HG03039 (cell line): ENCODE data around the gene HLA-DRA.
"Not testable (repeated sequence)": the region's sequence is repeated elsewhere in the genome, so short reads cannot be mapped to it uniquely, and the experiment has no call there.

ENCODE experiments used
- ATAC-seq: cut with Tn5 transposase; IDR thresholded peaks from one replicate; pipeline ENCODE4 v1.9.1; 2021; ENCODE audit warnings: mild to moderate bottlenecking, moderate library complexity; ENCODE audit not compliant: unreplicated experiment

Gene HLA-DRA

DNA sequence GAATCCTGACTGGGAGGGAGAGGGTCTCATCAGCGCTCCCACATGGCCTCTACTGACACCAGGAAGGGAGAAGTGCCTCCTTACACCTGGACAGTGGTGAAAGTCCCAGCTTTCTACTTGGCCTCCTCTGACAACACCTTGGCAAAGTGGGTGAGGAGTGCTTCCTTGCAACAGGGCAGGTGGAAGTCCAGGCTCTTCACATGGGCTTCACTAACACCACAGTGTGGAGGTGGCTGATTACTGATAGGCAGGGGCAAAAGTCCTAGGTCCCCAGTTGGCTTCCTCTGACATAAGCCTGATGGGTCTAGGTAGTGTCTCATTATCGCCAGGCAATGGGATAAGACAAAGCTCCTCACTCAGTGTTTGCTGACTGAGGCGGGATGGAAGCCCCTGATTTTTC, 9.5 kb upstream of the HLA-DRA start:
- ATAC-seq: no peak

GRCh38 chr6:32431142-32431541, 8.5 kb upstream of the HLA-DRA start:
- ATAC-seq: no peak

DNA sequence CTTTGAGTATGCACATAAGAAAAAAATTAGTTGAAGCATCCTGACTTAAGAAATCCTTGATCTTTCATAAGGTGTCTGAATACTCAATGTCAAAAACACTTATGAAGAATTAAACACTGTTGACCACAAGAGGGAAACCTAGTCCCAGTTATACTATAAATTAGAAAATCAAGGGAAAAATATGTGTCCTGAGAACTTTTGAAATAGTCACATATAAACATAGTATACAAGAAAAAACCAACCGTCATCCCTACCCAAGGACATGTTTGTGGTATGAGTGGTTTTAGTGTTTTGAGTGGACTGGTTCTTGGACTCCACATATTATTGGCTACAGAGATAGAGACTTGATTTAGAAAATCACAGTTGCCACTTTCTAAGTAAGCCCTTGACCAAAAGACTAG, 7.6 kb upstream of the HLA-DRA start:
- ATAC-seq: no peak

GRCh38 chr6:32433950-32434349, 5.7 kb upstream of the HLA-DRA start:
- ATAC-seq: not testable (repeated sequence)

DNA sequence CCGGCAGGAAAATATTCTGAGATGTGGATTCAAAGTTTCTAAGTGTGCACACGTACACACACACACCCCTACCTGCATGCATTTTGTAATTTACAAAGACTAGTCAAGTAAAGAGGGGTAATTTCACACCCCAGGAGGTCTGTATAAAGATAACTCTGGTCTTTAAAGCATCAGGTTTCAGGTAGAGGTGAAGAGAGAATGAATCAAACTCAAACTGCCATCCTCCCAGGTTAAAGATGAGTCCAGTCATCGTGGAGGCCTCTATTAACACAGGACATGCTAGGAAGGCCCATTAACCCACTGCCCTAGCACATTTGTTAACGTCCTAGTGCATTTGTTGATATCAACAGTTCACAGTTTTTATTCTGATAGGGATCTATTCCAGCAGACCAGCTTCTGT, 3.5 kb upstream of the HLA-DRA start:
- ATAC-seq: no peak

- peak; percentile 54 for ATAC-seq
Measured at GRCh38 chr6:32436995-32437836, 2.5 kb upstream of the HLA-DRA start.

GRCh38 chr6:32439139-32439538, 548 bp upstream of the HLA-DRA start:
- ATAC-seq: no peak

GRCh38 chr6:32442243-32442667, 2.6 kb downstream of the HLA-DRA start:
- ATAC-seq: no peak

- ATAC-seq: no peak
Measured at GRCh38 chr6:32442977-32443552, 3.4 kb downstream of the HLA-DRA start.

DNA sequence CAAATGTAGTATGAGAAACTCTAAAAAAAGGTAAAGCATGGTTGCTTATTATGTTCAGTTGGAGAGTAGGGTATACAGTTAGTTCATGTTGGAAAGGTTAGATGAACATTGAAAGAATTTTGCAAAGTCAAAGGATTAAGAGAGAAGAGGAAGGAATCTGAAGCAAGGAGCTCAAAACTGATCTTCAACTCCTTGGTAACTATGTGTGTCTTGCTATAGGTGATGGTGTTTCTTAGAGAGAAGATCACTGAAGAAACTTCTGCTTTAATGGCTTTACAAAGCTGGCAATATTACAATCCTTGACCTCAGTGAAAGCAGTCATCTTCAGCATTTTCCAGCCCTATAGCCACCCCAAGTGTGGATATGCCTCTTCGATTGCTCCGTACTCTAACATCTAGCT, 4.7 kb downstream of the HLA-DRA start:
- ATAC-seq: no peak

- no peak for ATAC-seq
Measured at GRCh38 chr6:32445321-32445854, 5.7 kb downstream of the HLA-DRA start.

GRCh38 chr6:32447932-32448331, 8.2 kb downstream of the HLA-DRA start:
- no peak for ATAC-seq

GRCh38 chr6:32449088-32449736, 9.5 kb downstream of the HLA-DRA start:
- no peak for ATAC-seq

DNA sequence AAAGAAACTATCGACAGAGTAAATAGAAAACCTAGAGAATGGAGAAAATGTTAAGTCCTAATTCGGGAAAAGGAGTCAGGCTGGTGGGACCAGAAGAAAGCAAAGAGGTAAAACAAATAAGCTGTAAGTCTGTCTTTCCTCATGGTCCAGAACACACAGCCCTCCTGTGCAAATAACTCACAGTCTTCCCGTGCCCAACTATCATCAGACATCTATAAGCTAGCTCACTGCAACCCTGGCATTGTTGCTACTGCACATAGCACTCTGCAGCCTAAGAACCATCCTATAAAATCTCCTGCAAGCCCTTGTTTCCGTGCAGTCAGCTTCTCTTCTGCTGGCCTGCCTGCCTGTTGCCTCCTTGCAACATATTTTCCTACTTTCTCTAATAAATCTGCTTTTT, 17.4 kb downstream of the HLA-DRA start:
- ATAC-seq: no peak

- no peak for ATAC-seq
Measured at GRCh38 chr6:32459781-32460424, 20.2 kb downstream of the HLA-DRA start.

GRCh38 chr6:32460528-32460927, 20.8 kb downstream of the HLA-DRA start:
- no peak for ATAC-seq

DNA sequence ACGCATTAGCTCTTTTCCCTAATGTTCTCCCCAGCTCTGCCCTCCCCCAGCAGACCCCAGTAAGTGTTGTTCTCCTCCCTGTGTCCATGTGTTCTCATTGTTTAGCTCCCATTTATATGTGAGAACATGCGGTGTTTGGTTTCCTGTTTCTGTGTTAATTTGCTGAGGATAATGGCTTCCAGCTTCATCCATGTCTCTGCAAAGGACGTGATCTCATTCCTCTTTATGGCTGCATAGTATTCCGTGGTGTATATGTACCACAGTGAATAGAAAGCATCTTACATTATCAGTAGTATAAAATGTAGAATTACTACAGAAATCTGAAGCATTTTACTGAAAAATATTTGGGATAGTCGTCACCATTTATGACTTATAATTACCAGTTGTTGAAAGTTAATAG, 21.8 kb downstream of the HLA-DRA start:
- ATAC-seq: no peak

DNA sequence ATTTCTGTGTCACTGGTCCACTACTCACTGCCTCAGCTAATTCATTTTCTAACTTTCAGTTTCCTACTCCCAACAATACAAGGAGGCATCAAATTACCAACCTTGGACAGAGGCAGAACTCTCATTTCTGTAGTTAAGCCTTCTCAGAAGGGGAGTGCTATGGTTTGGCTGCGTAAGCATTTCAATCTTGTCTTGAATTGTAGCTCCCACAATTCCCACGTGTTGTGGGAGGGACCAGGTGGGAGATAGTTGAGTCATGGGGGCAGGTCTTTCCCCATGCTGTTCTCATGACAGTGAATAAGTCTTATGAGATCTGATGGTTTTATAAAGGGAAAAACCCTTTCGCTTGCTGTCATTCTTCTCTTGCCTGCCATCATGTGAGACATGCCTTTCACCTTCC, 22.9 kb downstream of the HLA-DRA start:
- no peak for ATAC-seq

DNA sequence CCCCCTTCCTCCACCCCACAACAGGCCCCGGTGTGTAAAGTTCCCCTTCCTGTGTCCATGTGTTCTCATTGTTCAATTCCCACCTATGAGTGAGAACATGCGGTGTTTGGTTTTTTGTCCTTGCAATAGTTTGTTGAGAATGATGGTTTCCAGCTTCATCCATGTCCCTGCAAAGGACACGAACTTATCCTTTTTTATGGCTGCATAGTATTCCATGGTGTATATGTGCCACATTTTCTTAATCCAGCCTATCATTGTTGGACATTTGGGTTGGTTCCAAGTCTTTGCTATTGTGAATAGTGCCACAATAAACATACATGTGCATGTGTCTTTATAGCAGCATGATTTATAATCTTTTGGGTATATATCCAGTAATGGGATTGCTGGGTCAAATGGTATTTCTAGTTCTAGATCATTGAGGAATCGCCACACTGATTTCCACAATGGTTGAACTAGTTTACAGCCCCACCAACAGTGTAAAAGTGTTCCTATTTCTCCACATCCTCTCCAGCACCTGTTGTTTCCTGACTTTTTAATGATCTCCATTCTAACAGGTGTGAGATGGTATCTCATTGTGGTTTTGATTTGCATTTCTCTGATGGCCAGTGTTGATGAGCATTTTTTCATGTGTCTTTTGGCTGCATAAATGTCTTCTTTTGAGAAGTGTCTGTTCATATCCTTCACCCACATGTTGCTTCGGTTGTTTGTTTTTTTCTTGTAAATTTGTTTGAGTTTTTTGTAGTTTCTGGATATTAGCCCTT, 28.2 kb downstream of the HLA-DRA start:
- not testable (repeated sequence) for ATAC-seq

GRCh38 chr6:32472781-32473375, 33.2 kb downstream of the HLA-DRA start:
- no peak for ATAC-seq
